SH-SY5Y (cell line): ENCODE results near the gene ABCF3.

Experiments
- GATA2 ChIP-seq: IDR thresholded peaks from 2 replicates; pipeline ENCODE4 v1.6.1; 2011; ENCODE audit warnings: mild to moderate bottlenecking, low read depth, low read length
- GATA3 ChIP-seq: IDR thresholded peaks from 2 replicates; pipeline ENCODE4 v1.6.1; 2011; ENCODE audit warnings: low read depth, mild to moderate bottlenecking, low read length, moderate library complexity

GRCh38 chr3:184236033-184236410, 50.0 kb downstream of the ABCF3 start:
- TF ChIP-seq GATA2 (no peak), GATA3 (no peak)
